Muscle of back (tissue), 11 donors: Measurements from ENCODE around the gene ADSS1. TPM values are rescaled to one million over a fixed set of nuclear protein-coding genes. Genes with fewer than 3 reads are reported as not detected.

ENCODE experiments used
- DNase-seq, 3 donors: peaks; one replicate each; pipeline versions ENCODE4 v3.0.0 to v3.0.0-alpha.2; 2013
- polyA plus RNA-seq, 10 donors: library from polyadenylated mRNA; unstranded; fragments of 120-200 nt; gene quantifications; one replicate each; pipeline ENCODE4 v1.2.1, GENCODE V29; 2013; ENCODE audit not compliant: insufficient read length in 10 of 10

ADSS1 gene
- polyA plus RNA-seq, 10 donors: 29.1 to 87.2 (median 57.4) TPM

DNA sequence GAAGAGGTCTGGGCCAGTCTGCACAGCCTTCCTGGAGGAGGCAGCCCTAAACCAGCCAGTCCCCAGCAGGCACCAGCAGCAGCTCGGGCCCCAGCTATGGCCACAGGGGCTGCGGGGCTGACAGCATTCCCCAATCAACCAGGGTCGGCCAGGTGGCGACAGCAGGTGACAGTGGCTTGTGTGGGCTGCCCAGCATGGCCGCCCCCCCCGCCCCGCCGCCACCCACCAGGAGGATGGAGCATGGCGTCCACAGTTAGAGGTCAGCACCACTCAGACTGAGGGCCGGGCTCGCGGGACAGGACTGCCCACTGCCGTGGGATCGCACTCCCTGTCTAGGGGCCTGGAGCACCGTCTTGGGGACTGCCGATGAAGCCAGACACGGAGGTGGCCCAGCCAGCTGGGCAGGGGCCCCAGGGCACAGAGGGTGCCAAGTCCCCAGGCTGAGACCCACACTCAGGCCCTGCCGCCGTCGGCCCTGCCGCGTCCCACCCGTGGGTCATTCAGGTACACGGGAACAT, 56.5 kb downstream of the ADSS1 start:
- no peak for DNase-seq

DNA sequence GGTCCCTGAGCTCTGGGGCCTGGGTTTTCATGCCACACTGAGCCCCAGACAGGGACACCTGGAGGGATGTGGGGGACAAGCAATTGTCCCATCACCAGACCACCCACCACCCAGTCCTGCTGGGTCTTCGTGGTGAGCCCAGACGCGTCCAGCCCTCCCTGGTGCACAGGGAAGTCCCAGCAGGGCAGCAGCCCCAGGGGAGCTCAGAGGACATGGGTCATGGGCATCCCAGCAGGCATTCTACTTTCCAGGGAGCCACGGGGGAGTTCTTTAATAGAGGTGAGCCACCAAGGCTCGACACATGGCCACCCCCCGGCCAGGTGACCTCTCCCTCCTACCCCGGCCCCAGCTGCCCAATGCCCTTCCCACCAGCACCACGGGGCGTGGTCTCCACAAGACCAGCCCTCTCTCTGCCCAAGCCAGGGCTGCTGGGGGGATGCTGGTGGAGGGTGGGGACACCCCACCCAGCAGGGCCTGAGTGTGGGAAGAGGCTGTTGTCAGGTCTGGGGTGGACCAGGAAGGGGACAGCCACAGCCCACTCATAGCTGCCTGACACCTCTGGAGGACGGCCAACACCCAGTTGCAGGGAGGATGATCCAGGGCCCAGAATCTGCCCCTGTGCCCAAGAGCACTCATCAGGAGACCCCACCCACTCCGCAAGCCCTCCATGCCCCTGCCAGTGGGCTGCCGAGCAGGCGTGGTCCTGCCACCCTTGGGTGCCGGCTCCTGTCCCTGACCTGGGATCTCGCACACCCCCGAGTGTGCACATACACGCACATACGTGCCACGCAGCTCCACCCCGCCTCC, 57.4 kb downstream of the ADSS1 start:
- DNase-seq: no peak

DNA sequence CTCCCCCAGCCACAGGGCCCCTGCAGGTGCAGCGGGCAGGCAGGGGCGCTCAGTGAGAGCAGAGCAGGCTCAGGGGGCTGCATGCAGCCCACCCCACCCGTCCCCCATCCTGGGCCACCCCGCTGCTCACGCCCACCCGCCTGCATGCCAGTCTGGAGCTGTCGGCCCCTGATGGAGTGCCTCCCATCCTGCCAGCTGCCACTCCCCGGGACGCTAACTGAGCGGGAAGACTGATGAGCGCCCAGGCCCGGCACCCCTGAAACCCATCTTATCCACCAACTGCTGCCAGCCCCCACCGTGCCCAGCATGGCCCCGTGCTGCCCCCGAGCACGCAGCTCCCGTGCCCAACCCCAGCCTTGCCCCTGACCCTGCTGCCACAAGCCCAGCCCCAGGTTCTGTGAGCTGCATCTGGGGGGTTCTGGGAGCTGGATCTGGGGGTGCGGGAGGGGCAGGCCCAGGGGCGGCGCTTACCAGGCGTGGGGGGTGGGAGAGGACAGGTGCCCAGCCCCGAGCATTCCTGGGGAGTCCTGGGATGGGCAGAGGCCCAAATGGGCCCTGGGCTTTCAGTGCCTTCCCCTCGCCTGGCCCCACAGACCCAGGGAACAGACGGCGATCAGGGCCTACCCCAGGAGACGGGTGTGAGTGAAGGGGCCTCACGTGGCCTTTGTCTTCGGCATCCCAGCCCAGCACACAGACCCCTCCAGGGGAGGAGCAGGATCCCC, 58.2 kb downstream of the ADSS1 start:
- DNase-seq: no peak

DNA sequence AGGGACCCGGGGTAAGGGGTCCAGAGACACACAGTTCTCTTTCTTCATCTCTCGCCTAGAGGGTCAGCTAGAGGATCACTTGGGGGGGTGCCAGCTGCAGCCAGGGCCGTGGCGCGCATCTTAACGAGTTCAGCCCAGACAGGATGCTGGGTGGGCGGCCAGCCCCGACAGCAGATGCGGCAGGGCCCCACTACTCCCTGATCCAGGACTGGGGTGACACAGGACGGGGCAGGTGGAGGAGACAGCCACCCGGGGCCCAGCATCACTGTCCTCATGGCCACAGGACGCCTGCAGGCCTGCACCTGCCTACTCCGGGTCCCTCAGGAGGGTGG, 58.7 kb downstream of the ADSS1 start:
- DNase-seq: no peak

DNA sequence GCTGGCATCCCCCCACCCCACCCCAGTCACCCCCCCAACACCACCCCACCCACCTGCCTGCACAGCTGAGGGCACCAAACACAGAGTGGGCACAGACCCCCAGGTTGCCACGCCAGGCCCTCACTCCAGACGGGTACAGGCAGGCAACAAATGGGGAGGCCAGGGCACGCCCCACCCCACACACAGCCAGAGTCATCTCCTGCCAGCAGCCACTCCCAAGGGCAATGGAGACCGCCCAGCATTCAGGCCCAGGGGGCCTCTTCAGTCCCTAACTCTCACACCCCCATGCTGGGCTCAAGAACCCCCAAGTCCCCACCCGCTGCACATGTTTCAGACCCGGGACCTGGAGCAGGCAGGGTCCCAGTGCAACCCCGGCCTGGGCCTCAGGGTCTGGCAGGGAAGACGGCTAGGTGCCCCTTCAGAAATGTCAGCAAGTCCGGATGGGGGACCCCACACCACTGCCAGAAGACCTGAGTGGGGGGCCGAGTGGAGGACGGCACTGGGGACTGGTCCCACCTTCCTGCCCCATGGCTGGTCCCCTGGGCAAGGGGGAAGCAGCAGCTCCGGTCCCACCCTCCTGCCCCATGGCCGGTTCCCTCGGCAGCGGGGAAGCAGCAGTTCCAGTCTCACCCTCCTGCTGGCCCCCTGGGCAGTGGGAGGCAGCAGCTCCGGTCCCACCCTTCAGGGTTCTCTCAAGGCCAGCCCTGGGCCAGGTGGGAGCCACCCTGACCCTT, 59.6 kb downstream of the ADSS1 start:
- no peak for DNase-seq

DNA sequence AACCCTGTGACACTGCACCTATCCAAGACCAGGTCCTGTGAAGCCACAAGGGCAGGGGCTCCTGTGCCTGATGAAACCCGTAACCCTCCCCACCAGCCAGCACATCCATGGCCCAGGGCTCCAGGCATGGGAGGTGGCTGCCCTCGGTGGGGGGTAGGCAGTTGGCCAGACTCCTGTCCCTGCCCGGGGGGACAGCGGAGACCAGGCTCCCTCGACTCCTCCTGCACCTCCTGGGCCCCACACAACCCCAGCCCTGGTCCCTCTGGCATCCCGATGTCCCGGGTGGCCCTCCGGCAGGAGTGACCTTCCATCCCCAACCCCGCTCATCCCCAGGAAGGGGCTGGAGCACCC, 60.2 kb downstream of the ADSS1 start:
- no peak for DNase-seq

DNA sequence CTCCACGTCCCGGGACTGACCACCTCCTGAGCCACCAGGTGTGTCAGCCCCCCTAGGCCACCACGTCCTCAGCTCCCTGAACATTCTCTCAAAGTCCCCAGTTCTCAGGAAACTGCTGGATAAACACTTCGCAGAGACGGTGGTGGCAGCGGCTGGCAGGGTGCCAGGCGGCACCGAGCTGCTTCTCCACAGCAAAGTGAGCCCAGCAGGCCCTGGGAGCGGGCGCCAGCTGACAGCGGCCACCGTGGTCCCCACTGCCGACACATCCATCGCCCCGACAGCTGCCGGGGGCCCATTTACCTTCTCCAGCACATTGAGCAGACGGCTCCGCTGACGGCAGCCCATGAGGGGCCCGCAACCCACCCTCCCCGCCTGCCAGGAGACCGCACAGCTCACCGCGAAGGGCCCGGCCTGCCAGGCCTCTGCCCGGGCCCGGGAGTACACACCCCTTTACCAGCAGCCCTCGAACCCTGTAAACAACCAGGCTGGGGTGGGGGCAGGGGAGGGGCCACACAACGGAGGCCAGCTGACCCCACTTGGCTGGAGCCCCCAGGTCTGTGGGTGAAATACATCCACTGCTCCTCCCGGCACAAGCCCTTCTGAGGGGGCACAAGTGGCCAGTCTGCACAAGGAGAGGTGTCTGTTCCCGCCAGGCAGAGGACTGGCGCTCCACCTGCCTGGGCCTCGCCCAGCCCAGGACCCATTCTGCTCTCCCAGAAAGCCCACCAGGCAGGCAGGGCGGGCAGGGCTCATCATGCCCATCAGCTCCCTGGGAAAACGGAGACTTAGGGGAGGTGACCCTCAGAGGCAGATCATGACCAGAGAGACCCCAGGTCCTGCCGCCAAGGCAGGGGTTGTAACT, 61.0 kb downstream of the ADSS1 start:
- DNase-seq: no peak

DNA sequence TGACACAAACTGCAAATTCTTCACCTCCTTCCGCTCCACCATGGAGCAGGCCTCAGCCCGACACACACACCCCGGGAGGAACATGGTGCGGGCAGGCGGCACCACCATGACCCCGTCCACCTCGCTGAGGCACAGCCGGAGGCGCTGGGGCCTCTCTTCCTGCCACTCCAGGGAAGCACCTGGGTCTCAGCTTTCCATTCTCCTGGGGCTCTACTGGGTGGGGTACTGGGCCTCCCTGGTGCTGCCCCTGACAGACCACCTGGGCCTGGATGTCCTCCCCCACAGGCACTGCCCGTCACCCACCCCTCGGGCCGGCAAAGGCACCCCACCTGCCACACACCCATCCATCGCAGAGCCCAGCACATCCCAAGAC, 61.7 kb downstream of the ADSS1 start:
- DNase-seq: no peak

DNA sequence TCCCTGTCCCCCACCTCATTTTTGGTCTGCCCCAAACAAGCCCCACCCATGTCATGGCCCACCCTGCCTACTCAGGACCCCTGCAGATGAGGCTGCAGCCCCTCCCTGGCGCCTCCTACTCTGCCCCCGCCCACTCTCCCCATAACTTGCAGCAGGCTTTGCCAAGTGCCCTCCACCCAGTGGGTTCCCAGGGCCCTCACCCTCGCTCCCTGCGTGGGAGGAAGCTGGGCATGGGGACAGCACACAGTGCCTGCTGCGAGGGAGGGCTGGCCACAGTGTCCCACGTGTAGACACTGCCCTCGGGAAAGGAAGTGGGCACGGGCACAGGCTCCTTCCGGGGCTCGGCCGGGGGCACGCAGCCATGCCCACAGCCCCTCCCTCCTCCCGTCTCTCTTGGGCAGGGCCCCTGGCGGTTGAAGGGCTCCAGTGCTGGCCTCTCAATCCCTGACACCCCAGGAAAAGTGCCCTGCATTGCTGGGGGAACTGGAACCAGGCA, 62.1 kb downstream of the ADSS1 start:
- no peak for DNase-seq

DNA sequence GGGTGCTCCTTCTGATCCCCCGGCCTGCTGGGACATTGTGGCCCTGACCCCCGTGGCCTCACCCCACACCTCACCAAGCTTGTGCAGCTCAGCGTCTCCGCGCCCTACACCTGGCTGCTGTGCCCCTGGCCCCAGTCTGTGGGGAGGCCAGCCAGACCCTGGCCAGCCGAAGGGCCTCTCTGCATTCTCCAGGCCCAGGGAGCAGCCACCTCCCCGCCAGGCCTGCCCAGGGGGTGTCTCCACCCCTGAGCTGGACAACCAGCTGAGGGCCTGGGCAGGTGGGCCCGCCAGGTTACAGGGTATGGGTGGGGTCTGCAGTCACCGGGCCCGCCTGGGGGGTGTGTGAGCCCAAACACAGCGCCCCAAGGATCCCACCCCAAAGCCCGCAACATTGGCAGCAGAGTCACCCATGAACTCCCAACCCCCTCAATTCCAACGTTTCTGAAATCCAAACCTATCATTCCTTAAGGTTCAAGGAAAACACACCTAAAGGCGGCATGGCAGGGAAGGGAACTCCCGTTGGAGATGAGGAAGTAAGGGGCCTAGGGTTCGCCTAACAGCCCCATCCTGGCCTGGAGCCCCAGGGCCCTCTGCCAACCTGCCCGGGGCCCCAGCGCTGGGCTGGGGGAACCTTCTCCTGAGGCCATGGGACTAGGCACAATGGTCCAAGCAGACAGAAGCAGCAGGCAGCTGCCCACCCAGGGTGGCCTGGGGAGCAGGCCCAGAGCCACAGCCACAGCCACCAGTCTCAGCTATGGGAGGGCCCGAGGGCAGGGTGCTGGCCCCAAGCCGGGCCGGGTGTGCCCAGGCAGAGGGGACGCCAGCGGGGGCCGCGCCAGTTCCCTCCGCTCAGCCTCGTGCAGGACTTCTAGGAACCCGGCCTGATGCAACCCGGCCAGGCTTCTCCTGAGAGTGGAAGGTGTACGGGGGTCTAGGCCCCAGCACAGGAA, 63.0 kb downstream of the ADSS1 start:
- DNase-seq: no peak

DNA sequence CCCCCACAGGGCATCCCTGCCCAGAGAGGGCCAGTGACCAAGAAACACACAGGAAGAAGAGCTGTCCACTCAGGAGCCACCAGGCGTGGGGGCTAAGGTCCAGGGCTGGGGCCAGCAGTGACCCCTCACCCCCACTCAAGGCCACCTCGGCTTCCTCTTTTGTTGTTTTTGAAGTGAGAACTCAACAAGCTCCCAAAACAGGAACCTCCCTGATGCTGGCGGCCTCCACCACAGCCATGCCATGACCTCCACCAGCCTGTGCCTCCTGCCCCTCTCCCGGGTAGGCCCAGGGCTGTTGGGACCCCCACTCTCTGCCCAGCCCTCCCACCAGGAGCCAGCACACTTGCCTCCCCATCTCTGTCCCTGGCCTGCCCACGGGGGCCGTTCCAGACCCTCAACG, 63.7 kb downstream of the ADSS1 start:
- no peak for DNase-seq

DNA sequence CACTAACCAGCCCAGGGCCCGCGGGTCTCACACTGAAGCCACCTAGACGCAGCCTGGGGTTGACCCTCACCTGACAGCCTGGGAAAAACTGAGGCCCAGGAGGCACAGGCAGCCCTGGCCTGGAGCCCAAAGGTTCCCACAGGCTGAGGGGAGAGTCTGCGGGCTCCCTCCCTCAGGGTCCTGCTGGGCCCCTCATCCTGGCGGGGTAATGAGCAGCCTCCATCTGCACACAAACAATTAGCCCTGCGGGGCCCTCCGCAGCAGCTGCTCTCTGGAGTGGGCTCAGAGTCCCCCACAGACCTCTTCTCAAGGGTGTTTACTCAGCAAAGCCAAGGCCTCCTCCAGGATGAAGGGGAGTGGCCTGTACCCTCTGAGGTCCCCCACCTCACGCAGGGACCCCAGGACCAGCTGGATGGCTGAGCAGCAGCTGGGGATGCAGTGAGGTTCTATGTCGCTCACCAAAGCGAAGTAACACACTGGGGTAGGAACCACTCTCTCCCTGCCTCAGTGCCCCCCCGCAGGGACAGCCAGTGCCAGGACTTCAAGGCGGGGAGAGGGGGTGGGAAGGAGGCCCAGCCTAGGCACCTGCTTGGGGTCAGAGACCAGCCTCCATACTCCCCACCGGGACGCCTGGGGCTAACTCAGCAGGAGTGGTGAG, 64.3 kb downstream of the ADSS1 start:
- no peak for DNase-seq

DNA sequence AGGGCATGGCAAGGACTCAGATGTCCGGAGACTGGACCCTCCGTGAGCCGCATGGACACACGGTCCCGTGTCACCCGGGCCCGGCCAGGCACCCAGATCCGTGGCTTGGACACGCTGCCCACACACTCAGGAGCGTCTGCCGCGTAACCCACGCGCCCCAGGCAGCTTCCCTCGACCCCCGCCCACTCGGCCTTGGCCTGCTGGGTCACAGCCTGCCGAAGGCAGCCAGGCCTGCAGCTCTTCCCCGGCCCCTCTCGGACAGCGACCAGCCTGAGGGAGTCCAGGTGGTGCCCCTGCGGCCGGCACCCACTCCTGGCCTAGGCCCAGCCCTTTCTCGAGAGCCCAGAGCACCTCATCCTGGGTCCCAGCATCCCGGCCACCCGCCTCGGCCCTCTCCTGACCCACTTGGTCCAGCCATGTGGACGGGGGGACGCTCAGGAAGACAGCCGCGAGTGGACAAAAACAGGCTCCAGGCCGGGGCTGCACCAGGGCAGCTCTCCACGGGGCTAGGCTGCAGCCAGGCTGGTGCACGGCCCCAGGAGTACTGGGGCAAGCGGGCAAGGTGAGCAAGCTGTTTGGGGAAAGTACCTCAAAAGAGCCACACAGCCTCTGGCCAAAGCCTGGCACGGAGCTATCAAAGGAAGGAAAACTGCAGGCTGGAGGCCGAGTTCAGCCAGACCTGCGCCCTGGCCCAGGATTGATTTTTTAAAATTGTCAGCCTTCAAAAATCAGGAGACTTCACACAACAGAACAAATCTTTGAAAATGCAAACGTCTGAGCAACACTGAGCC, 65.0 kb downstream of the ADSS1 start:
- no peak for DNase-seq

DNA sequence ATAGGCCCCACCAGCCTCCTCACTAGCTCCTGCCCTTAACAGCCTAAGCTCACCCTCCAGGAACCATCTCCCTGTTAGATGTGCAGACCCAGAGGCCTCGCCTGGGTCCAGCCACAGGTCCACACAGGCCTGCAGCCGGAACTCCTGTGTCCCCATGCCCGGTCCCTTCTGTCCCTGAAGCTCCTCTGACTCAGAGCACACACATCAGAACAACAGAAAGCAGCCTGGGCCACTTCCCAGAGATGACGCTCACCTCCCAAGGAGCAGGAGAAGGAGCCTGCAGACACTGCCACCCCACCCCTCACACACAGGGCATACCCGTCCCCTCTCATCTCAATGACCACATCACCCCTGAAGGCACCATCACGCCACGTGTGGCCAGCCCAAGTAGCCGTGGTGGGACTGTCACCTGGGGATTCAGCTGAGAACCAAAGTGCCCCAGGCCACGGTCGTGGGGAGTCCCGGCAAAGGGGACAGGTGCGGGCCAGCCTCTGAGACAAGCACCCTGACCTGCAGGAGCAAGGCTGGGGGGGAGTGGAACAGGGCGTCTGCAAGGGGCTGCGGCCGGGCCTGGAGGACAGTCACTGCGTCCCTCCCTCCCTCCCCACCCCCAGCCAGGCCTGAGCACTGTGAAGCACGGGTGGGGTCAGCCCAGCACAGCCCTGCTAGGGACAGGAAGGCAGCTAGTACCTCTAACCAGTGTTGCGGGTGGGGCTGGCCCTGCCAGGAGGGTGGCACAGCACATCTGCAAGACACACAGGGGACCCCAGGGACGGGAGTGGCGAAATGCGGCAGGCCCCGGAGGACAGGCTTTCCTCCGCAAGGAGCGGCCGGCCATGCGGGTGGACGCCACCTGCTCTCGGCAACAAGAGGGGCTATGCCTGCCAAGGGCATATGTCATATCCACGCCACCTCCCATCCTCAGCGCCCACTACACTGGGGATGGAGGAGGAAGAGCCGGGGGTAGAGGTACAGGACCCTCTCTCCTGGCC, 66.0 kb downstream of the ADSS1 start:
- DNase-seq: no peak

DNA sequence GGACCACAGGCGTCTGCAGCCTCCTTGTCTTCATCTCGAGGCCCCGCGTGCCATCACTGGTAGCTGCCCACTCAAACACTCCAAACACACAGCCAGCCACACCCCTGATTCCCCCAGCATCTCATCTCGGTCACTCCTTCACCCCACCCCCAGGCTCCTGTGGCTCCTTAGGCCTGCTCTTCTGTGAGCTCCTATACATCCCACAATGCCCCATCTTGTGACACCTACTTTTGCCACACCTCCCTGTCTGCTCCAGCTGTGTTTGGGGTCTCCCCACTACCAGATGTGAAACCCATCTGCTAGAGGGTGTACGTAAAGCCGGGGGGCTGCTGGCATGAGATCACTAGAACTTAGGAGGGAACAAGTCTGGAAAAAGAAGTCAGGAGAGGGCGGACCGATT, 67.4 kb downstream of the ADSS1 start:
- no peak for DNase-seq

DNA sequence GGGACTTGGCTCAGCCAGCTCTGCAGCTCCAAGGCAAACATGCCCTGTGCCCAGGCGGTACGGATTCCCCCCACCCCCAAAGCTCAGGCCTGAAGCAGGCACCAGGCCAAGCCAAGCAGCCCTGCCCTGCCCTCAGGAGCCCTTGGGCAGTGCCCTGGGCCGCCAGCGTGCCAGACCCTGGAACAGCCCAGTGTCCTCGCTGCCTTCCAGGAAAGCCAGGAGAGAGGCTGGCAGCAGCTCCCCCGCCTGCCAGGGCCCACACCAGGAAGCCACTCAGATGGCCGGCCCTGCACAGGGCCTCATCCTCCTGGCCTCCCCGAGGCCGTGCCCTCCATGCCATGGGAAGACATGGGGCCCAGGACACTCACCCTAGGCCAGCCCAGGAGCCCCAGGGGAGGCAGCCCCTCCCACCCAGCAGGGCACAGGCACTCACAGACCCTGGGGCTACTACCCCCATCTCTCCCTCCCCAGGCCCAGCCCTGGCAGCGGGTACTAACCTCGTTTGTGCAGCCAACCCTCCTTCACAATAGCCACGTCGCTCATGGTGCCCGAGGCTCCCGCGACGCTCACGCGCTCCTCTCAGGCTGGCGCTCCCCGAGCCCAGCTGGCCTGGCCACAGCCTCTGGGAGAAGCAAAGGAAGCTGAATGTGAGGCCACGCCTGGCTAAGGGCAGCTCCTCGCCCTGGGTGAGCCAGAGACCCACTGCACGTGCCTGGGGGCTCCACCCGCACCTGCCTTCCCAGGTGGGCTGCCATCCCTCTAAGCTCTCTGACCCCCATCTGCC, 68.3 kb downstream of the ADSS1 start:
- DNase-seq: no peak
